CD4-positive, alpha-beta memory T cell (primary cell): Measurements from ENCODE around the gene THOC6. TPM values are rescaled to one million over a fixed set of nuclear protein-coding genes. Genes with fewer than 3 reads are reported as not detected.

ENCODE experiments used
- CTCF ChIA-PET: fragments of 350-600 bp; sonication (Branson Sonifier 250); formaldehyde crosslinking; loops from one replicate; lab custom pipeline; 2021; ENCODE audit warnings: inconsistent platforms; ENCODE audit not compliant: partially characterized antibody; lab: Charles Lee
- POLR2A ChIA-PET: fragments of 350-600 bp; sonication (Branson Sonifier 250); formaldehyde crosslinking; loops from one replicate; lab custom pipeline; 2021; ENCODE audit not compliant: partially characterized antibody; lab: Charles Lee
- DNase-seq, 5 donors: peaks; one replicate each; pipeline versions ENCODE4 v3.0.0 to v3.0.0-alpha.2; 2020 to 2022; ENCODE audit warnings: mixed read lengths in 1 of 5
- H3K27ac ChIP-seq: one replicate; pipeline ENCODE4 v1.7.0; 2013; ENCODE audit warnings: low read depth, low read length
- H3K27me3 ChIP-seq: 2 replicates; pipeline ENCODE4 v1.7.0; 2013; ENCODE audit warnings: mild to moderate bottlenecking, low read length, moderate library complexity; ENCODE audit not compliant: insufficient read depth
- H3K36me3 ChIP-seq: 2 replicates; pipeline ENCODE4 v1.7.0; 2013; ENCODE audit warnings: mild to moderate bottlenecking, low read length, moderate library complexity; ENCODE audit not compliant: insufficient read depth
- H3K4me1 ChIP-seq: 2 replicates; pipeline ENCODE4 v1.7.0; 2013; ENCODE audit warnings: mild to moderate bottlenecking, low read length, moderate library complexity; ENCODE audit not compliant: insufficient read depth
- H3K4me3 ChIP-seq, 2 donors: one replicate each; pipeline ENCODE4 v1.7.0; 2013; ENCODE audit warnings: low read length in 2 of 2, mild to moderate bottlenecking in 1 of 2
- H3K9me3 ChIP-seq, 2 donors: one replicate each; pipeline ENCODE4 v1.7.0; 2013; ENCODE audit warnings: low read length in 2 of 2, control low read depth in 1 of 2; ENCODE audit not compliant: control insufficient read depth in 1 of 2
- H3K27ac Mint-ChIP-seq, 7 donors: one replicate each; pipeline ENCODE4 v1.8.0; 2020 to 2021; ENCODE audit warnings: mixed read lengths in 7 of 7, mild to moderate bottlenecking in 6 of 7, inconsistent platforms in 3 of 7, moderate library complexity in 3 of 7
- H3K27me3 Mint-ChIP-seq, 2 donors: one replicate each; pipeline ENCODE4 v1.8.0; 2020 to 2021; ENCODE audit warnings: mixed read lengths in 2 of 2
- H3K36me3 Mint-ChIP-seq, 2 donors: one replicate each; pipeline ENCODE4 v1.8.0; 2020 to 2021; ENCODE audit warnings: mixed read lengths in 2 of 2, inconsistent platforms in 1 of 2, mild to moderate bottlenecking in 1 of 2
- H3K4me1 Mint-ChIP-seq, 4 donors: one replicate each; pipeline ENCODE4 v1.8.0; 2020 to 2021; ENCODE audit warnings: mixed read lengths in 4 of 4, mild to moderate bottlenecking in 1 of 4
- H3K4me3 Mint-ChIP-seq, 8 donors: one replicate each; pipeline ENCODE4 v1.8.0; 2020 to 2021; ENCODE audit warnings: mixed read lengths in 8 of 8, mild to moderate bottlenecking in 7 of 8, moderate library complexity in 6 of 8, inconsistent platforms in 3 of 8
- H3K9me3 Mint-ChIP-seq, 8 donors: one replicate each; pipeline ENCODE4 v1.8.0; 2020 to 2021; ENCODE audit warnings: mixed read lengths in 8 of 8, mild to moderate bottlenecking in 5 of 8, inconsistent platforms in 3 of 8, moderate library complexity in 1 of 8
- intact Hi-C: fragments of 100-400 bp; cut with micrococcal nuclease; formaldehyde crosslinking; loops from one replicate; pipeline ENCODE4 v1.15.1; 2023
- polyA plus RNA-seq, 2 donors: library from polyadenylated mRNA; unstranded; fragments of 300-500 nt; fragmentation: Illumina TruSeq; gene quantifications; one replicate each; pipeline ENCODE4 v1.2.3, GENCODE V29; 2021
- total RNA-seq, 2 experiments: library from RNA; stranded (reverse); gene quantifications; one replicate each; pipeline ENCODE4 v1.2.3, GENCODE V29; 2021

The THOC6 gene
- total and polyA plus RNA-seq, 4 experiments from 2014 or later, result 18.4 to 48.8 (median 32.0) TPM

GRCh38 chr16:2985462-2985861, 38.4 kb upstream of the THOC6 start:
- H3K27ac Mint-ChIP-seq, result no peak overlapping the region
- H3K36me3 Mint-ChIP-seq, result peaks cover 0 to 1% of the 10 kb centered on the region in 2 donors
- no peaks in the 10 kb centered on the region for H3K27me3 Mint-ChIP-seq
- intact Hi-C loops, result no loop called here
- CTCF ChIA-PET, result interaction anchor here (1.3 kb wide), 1 partner anchor 42 kb away, joined by 5 read pairs; no protein-coding TSS in a partner anchor
- no peaks in the 10 kb centered on the region for H3K9me3 ChIP-seq
- no peaks in the 10 kb centered on the region for H3K9me3 Mint-ChIP-seq
- no peaks in the 10 kb centered on the region for H3K36me3 ChIP-seq
- no peak overlapping the region for H3K27ac ChIP-seq
- no peaks in the 10 kb centered on the region for H3K27me3 ChIP-seq
- no peak overlapping the region for H3K4me3 Mint-ChIP-seq
- no peak for DNase-seq
- H3K4me3 ChIP-seq, result no peak overlapping the region
- POLR2A ChIA-PET, result no interaction called here
- H3K4me1 Mint-ChIP-seq, result peaks cover 0 to 14% (median 6%) of the 10 kb centered on the region in 4 donors
- peaks cover 8% of the 10 kb centered on the region for H3K4me1 ChIP-seq

GRCh38 chr16:2985893-2986355, 37.9 kb upstream of the THOC6 start:
- Histone ChIP-seq H3K9me3 (no peaks in the 10 kb centered on the region), H3K4me1 (peaks cover 6% of the 10 kb centered on the region), H3K27ac (no peak overlapping the region), H3K4me3 (no peak overlapping the region), H3K27me3 (no peaks in the 10 kb centered on the region), H3K36me3 (no peaks in the 10 kb centered on the region)
- Mint-ChIP-seq H3K9me3 (no peaks in the 10 kb centered on the region), H3K27ac (no peak overlapping the region), H3K27me3 (no peaks in the 10 kb centered on the region), H3K4me3 (no peak overlapping the region), H3K36me3 (peaks cover 0 to 1% of the 10 kb centered on the region in 2 donors), H3K4me1 (peaks cover 0 to 14% (median 6%) of the 10 kb centered on the region in 4 donors)
- intact Hi-C loops, result no loop called here
- DNase-seq, result no peak
- POLR2A ChIA-PET, result no interaction called here
- CTCF ChIA-PET, result interaction anchor here (1.3 kb wide), 1 partner anchor 42 kb away, joined by 5 read pairs; no protein-coding TSS in a partner anchor

DNA sequence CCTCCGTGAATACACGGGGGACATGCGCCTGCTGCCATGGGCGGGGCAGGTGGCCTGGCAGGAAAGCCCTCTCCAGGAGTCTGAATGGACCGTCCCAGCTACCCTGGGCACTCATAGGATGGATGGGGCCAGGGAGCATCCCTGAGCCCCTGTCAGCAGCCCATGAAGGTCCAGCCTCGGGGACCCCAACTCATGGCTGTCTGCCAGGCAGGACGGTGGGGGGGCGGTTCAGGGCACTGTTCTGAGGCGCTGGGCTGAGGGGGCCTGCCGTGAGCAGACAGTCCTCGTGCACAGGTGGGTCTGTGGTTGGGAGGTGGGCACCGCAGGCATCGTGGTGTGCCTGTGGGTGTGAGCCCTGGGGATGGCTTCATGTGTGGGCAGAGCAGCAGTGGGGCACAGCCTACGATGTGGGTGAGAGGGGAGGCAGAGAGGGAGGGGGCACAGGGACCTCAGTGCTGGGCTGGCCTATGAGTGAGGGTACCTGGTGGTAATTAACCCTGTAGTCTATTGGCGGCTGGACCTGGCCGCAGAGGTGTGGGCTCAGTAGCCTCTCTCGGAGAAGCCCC, 37.1 kb upstream of the THOC6 start:
- intact Hi-C loops, result no loop called here
- H3K4me1 ChIP-seq, result peaks cover 5% of the 10 kb centered on the region
- no peaks in the 10 kb centered on the region for H3K27me3 ChIP-seq
- Mint-ChIP-seq H3K4me3 (no peak overlapping the region), H3K4me1 (peaks cover 0 to 8% (median 4%) of the 10 kb centered on the region in 4 donors), H3K27me3 (no peaks in the 10 kb centered on the region), H3K36me3 (peaks cover 0 to under 1% of the 10 kb centered on the region in 2 donors), H3K9me3 (no peaks in the 10 kb centered on the region), H3K27ac (no peak overlapping the region)
- no peak overlapping the region for H3K4me3 ChIP-seq
- H3K27ac ChIP-seq, result no peak overlapping the region
- no peaks in the 10 kb centered on the region for H3K36me3 ChIP-seq
- POLR2A ChIA-PET, result no interaction called here
- H3K9me3 ChIP-seq, result no peaks in the 10 kb centered on the region
- DNase-seq, result no peak
- CTCF ChIA-PET, result no interaction called here

DNA sequence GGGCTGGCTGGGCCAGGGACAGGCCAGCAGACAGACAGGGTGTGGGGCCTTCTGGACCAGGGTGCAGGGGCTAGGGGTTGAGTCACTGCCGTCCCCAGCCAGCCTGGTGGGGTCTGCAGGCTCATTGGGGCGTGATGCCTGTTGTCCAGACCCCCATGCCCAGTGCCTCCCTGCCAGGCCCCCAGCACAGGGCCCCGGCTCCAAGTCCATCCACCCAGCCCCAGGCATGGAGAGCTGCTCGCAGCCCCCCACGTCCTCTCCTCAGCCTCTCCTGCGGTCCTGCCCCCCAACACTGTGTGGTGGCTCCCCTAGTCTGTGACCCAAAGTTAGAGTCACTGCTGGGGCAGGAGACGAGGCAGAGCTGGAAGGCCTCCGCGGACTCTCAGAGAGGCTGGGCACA, 36.5 kb upstream of the THOC6 start:
- Histone ChIP-seq H3K36me3 (no peaks in the 10 kb centered on the region), H3K27me3 (no peaks in the 10 kb centered on the region), H3K9me3 (no peaks in the 10 kb centered on the region), H3K4me1 (peaks cover 5% of the 10 kb centered on the region), H3K27ac (no peak overlapping the region), H3K4me3 (no peak overlapping the region)
- ChIA-PET CTCF (no interaction called here), POLR2A (no interaction called here)
- Mint-ChIP-seq H3K4me3 (no peak overlapping the region), H3K4me1 (peaks cover 0 to 6% (median 2%) of the 10 kb centered on the region in 4 donors), H3K27me3 (peaks cover 0 to 2% of the 10 kb centered on the region in 2 donors), H3K9me3 (no peaks in the 10 kb centered on the region), H3K36me3 (no peaks in the 10 kb centered on the region), H3K27ac (no peak overlapping the region)
- DNase-seq, result no peak
- intact Hi-C loops, result no loop called here

DNA sequence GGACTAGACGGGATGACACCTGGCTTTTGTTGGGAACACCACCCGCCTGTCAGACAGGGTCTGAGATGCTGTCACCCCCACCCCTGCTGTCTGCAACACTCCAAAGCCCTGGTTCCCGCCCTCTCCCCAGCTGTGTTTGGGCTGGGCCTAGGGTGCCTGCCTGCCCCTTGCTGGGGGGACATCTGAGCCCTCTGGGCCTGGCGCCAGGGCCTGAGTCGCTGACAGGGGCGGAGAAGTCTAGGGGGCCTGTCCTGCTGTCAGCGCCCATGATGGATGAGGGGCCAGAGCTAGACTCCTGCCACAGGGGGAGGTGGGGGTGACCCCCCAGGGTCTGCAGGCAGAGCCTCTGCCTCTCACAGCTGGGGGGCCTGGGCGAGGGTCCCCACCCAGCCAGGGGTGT, 36.0 kb upstream of the THOC6 start:
- CTCF ChIA-PET, result no interaction called here
- Mint-ChIP-seq H3K27ac (no peak overlapping the region), H3K36me3 (no peaks in the 10 kb centered on the region), H3K4me1 (peaks cover 0 to 6% (median 2%) of the 10 kb centered on the region in 4 donors), H3K9me3 (no peaks in the 10 kb centered on the region), H3K4me3 (no peak overlapping the region), H3K27me3 (peaks cover 0 to 2% of the 10 kb centered on the region in 2 donors)
- no peak for DNase-seq
- Histone ChIP-seq H3K36me3 (no peaks in the 10 kb centered on the region), H3K27me3 (no peaks in the 10 kb centered on the region), H3K9me3 (no peaks in the 10 kb centered on the region), H3K4me1 (peaks cover 5% of the 10 kb centered on the region), H3K4me3 (no peak overlapping the region), H3K27ac (no peak overlapping the region)
- intact Hi-C loops, result no loop called here
- POLR2A ChIA-PET, result no interaction called here

DNA sequence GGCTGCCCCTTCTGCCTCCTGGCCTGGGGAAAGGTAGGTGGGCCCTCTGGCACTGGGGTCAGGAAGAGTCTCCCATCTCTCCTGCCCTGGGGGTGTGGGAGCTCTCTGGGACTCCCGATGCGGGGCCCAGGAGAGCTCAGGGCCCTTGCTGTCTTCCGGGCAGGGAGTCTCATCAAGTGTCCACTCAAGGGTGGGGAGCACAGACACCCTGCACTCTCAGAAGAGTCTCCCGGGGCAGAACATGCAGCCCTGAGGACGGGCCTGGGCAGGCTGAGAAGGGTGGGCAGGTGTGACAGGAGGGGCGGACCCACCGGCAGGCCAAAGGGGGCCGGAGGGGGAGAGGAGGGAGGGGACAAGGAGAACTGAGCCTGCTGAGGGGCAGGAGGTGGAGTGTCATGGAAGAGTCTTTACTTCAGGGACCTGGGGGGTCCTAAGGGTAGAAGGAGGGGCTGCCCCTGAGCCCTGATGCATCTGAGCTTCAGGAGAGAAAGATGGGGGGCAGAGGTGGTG, 35.2 kb upstream of the THOC6 start:
- peaks cover 4% of the 10 kb centered on the region for H3K4me1 ChIP-seq
- no peaks in the 10 kb centered on the region for H3K36me3 ChIP-seq
- H3K4me3 ChIP-seq, result no peak overlapping the region
- Mint-ChIP-seq H3K4me3 (no peak overlapping the region), H3K9me3 (no peaks in the 10 kb centered on the region), H3K4me1 (peaks cover 0 to 5% (median 2%) of the 10 kb centered on the region in 4 donors), H3K27me3 (peaks cover 0 to 2% of the 10 kb centered on the region in 2 donors), H3K27ac (no peak overlapping the region), H3K36me3 (no peaks in the 10 kb centered on the region)
- H3K9me3 ChIP-seq, result no peaks in the 10 kb centered on the region
- CTCF ChIA-PET, result no interaction called here
- intact Hi-C loops, result no loop called here
- no peak for DNase-seq
- POLR2A ChIA-PET, result no interaction called here
- H3K27ac ChIP-seq, result no peak overlapping the region
- no peaks in the 10 kb centered on the region for H3K27me3 ChIP-seq

DNA sequence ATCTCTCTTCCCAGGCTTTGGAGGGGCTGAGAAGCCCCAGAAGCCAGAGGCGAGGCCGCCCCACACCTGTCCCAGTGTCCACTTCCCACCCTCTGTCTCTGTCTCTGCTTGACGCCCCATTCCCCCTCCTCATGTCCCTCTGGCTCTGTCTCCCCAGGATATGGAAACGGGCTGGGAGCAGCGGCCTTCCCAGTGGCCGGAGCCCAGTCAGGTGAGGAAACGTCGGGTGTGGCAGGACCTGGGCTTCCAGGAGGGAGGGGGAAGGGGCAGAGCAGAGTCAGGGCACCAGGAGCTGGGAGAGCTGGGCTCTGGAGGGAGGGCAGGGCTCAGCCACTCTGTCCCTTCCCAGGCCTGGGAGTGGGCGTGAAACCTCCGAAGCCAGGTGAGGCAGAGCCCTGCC, 32.9 kb upstream of the THOC6 start:
- ChIA-PET POLR2A (no interaction called here), CTCF (interaction anchor here (1.0 kb wide), 1 partner anchor 10 kb away, joined by 3 read pairs; no protein-coding TSS in a partner anchor)
- no peak overlapping the region for H3K4me3 ChIP-seq
- no peaks in the 10 kb centered on the region for H3K27me3 ChIP-seq
- no peak overlapping the region for H3K27ac ChIP-seq
- no peaks in the 10 kb centered on the region for H3K9me3 ChIP-seq
- Mint-ChIP-seq H3K36me3 (no peaks in the 10 kb centered on the region), H3K27me3 (peaks cover 0 to 2% of the 10 kb centered on the region in 2 donors), H3K27ac (no peak overlapping the region), H3K9me3 (no peaks in the 10 kb centered on the region), H3K4me1 (no peaks in the 10 kb centered on the region), H3K4me3 (no peak overlapping the region)
- no peak for DNase-seq
- no peaks in the 10 kb centered on the region for H3K4me1 ChIP-seq
- H3K36me3 ChIP-seq, result no peaks in the 10 kb centered on the region
- intact Hi-C loops, result no loop called here
